CD4-positive, CD25-positive, alpha-beta regulatory T cell (primary cell): ENCODE data around the gene MRPL58. TPM values are rescaled to one million over a fixed set of nuclear protein-coding genes. Genes with fewer than 3 reads are reported as not detected.
"Not testable (repeated sequence)": the region's sequence is repeated elsewhere in the genome, so short reads cannot be mapped to it uniquely, and the experiment has no call there.

Source experiments
- ATAC-seq, 2 donors: fragments of 150-1000 bp; cut with Tn5 transposase; one replicate each; pipeline ENCODE4 v1.10.0; 2021; ENCODE audit warnings: low read depth in 2 of 2, moderate number of reproducible peaks in 2 of 2, moderate library complexity in 1 of 2
- DNase-seq, 3 donors: peaks; one replicate each; pipeline versions ENCODE4 v3.0.0 to v3.0.0-alpha.2; 2012 to 2022; ENCODE audit warnings: mixed read lengths in 1 of 3
- H3K27ac ChIP-seq: one replicate; pipeline ENCODE4 v1.7.0; 2013; ENCODE audit warnings: mild to moderate bottlenecking, low read length; ENCODE audit not compliant: insufficient read depth, poor library complexity, severe bottlenecking
- H3K27me3 ChIP-seq: one replicate; pipeline ENCODE4 v1.7.0; 2013; ENCODE audit warnings: low read length; ENCODE audit not compliant: control insufficient read depth, insufficient read depth
- H3K36me3 ChIP-seq: one replicate; pipeline ENCODE4 v1.7.0; 2013; ENCODE audit warnings: mild to moderate bottlenecking, low read length, moderate library complexity; ENCODE audit not compliant: control insufficient read depth, insufficient read depth
- H3K4me1 ChIP-seq: 2 replicates; pipeline ENCODE4 v1.7.0; 2013; ENCODE audit warnings: mild to moderate bottlenecking, low read length; ENCODE audit not compliant: insufficient read depth, control insufficient read depth, poor library complexity, severe bottlenecking
- H3K4me3 ChIP-seq: one replicate; pipeline ENCODE4 v1.7.0; 2013; ENCODE audit warnings: low read depth, mild to moderate bottlenecking, low read length, moderate library complexity
- H3K9me3 ChIP-seq, 2 experiments: 1 replicate in 1 of 2; 2 replicates in 1 of 2; pipeline ENCODE4 v1.7.0; 2013; ENCODE audit warnings: low read length in 2 of 2, mild to moderate bottlenecking in 1 of 2, moderate library complexity in 1 of 2; ENCODE audit not compliant: control insufficient read depth in 2 of 2
- H3K27ac Mint-ChIP-seq, 3 donors: one replicate each; pipeline ENCODE4 v1.8.0; 2020 to 2022; ENCODE audit warnings: mild to moderate bottlenecking in 3 of 3, mixed read lengths in 3 of 3, moderate library complexity in 2 of 3
- H3K27me3 Mint-ChIP-seq: one replicate; pipeline ENCODE4 v1.8.0; 2022; ENCODE audit warnings: mild to moderate bottlenecking, mixed read lengths
- H3K36me3 Mint-ChIP-seq: one replicate; pipeline ENCODE4 v1.8.0; 2020; ENCODE audit warnings: mixed read lengths
- H3K4me1 Mint-ChIP-seq, 4 donors: one replicate each; pipeline ENCODE4 v1.8.0; 2020 to 2022; ENCODE audit warnings: mixed read lengths in 4 of 4, mild to moderate bottlenecking in 1 of 4
- H3K4me3 Mint-ChIP-seq, 4 donors: one replicate each; pipeline ENCODE4 v1.8.0; 2020 to 2022; ENCODE audit warnings: mild to moderate bottlenecking in 4 of 4, mixed read lengths in 4 of 4, moderate library complexity in 3 of 4
- H3K9me3 Mint-ChIP-seq, 7 donors: one replicate each; pipeline ENCODE4 v1.8.0; 2020 to 2022; ENCODE audit warnings: mixed read lengths in 7 of 7, mild to moderate bottlenecking in 3 of 7, moderate library complexity in 2 of 7
- polyA plus RNA-seq, 4 donors: library from polyadenylated mRNA; unstranded; fragments of 300-500 nt; fragmentation: Illumina TruSeq; gene quantifications; one replicate each; pipeline ENCODE4 v1.2.3, GENCODE V29; 2021
- total RNA-seq: library from RNA; stranded (reverse); gene quantifications from one replicate; pipeline ENCODE4 v1.2.3, GENCODE V29; 2022

Gene MRPL58
- total RNA-seq (25.7 TPM), polyA plus RNA-seq (10 to 100 TPM; 64.0 to 95.8 (median 74.6) TPM)

DNA sequence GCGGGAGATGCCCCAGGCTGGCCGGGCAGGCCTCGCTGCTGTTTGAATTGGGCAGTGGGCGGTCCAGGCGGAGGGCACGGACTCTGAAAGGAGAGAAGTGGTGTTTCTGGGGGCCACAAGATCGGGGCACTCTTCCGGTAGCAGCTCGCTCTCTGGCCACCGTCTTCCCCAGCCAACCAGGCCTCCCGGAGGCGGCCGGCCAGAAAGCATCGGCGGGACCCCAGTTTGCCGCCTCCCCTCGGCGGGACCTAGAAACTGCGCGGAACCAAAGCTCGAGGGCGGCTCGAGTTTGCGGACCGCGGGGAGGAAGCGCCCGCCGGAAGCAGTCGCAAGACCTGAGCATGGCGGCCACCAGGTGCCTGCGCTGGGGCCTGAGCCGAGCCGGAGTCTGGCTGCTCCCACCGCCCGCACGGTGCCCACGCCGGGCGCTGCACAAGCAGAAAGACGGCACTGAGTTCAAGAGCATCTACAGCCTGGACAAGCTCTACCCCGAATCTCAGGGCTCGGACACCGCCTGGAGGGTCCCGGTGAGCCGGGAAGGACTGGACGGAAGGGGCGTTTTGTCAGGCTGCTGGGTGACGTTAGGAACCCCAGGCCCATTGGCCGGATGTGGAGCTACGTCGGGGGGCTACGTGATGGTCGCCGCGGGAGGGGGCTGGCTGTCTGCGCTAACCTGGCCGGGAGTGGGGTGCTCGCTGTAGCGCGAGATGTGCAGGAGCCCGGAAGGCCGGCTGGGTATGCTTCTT lies at the start of gene MRPL58:
MRPL58 (plus strand) TSS at position 325 of the 746 bp plus-strand sequence; CDS start at position 342, 17 bp downstream.
- peak within 1 kb of the TSS; percentile 69 for H3K27ac ChIP-seq
- H3K4me1 ChIP-seq, result peaks cover 16% of the 10 kb centered on the region
- peak within 1 kb of the TSS; percentile 91 for H3K4me3 ChIP-seq
- H3K36me3 Mint-ChIP-seq, result peaks cover 12% of the 10 kb centered on the region
- H3K4me3 Mint-ChIP-seq, result peak within 1 kb of the TSS; percentile 95 to 98 (median 96)
- ATAC-seq (peak; percentile 92 to 93), DNase-seq (peak; percentile 63 to 91 (median 81))
- H3K27me3 ChIP-seq, result no peaks in the 10 kb centered on the region
- H3K36me3 ChIP-seq, result peaks cover 6% of the 10 kb centered on the region
- peaks cover 14 to 44% (median 28%) of the 10 kb centered on the region in 4 donors for H3K4me1 Mint-ChIP-seq
- peaks cover 0 to 1% (median 0%) of the 10 kb centered on the region in 7 donors for H3K9me3 Mint-ChIP-seq
- peak within 1 kb of the TSS; percentile 83 to 95 (median 90) for H3K27ac Mint-ChIP-seq
- no peaks in the 10 kb centered on the region for H3K27me3 Mint-ChIP-seq
- H3K9me3 ChIP-seq, result no peaks in the 10 kb centered on the region

GRCh38 chr17:74963656-74964055 lies 48.8 kb upstream of the MRPL58 start:
- Histone ChIP-seq H3K27ac (no peak overlapping the region), H3K27me3 (no peaks in the 10 kb centered on the region), H3K36me3 (no peaks in the 10 kb centered on the region), H3K4me3 (no peak overlapping the region), H3K9me3 (no peaks in the 10 kb centered on the region), H3K4me1 (peaks cover 5% of the 10 kb centered on the region)
- Mint-ChIP-seq H3K27ac (peak overlapping the region in 1 of 3 donors; percentile 82), H3K36me3 (no peaks in the 10 kb centered on the region), H3K9me3 (no peaks in the 10 kb centered on the region), H3K27me3 (no peaks in the 10 kb centered on the region), H3K4me3 (no peak overlapping the region), H3K4me1 (peaks cover 0 to 8% (median 3%) of the 10 kb centered on the region in 4 donors)
- DNase-seq (no peak), ATAC-seq (no peak)

DNA sequence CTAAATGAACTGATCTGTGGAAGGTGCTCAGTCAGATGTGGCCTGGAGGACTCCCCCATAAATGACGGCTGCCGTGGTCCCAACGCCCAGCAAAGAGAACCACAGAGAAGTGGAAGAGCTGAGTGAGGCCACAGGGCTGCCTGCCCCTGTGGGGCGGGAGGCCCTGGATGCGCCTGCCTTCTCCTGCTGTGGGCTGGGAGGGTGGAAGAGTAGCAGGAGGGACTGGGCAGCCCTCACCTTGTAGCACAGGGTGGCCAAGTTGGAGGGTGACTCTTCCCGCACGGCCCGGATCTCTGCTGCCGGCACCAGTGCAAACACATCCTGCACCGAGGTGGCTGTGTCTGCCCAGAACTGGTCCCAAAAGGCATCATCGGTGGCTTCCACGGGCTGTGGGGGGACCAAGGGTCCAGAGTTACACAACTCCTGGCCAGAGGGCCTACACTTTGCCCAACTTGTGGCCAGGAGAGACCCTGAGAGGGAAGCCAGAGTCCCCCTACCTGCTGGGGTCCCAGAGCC lies 48.2 kb upstream of the MRPL58 start:
- DNase-seq, result no peak
- no peaks in the 10 kb centered on the region for H3K9me3 Mint-ChIP-seq
- no peak overlapping the region for H3K4me3 Mint-ChIP-seq
- H3K36me3 Mint-ChIP-seq, result no peaks in the 10 kb centered on the region
- H3K27ac Mint-ChIP-seq, result no peak overlapping the region
- H3K27me3 Mint-ChIP-seq, result no peaks in the 10 kb centered on the region
- peaks cover 0 to 8% (median 3%) of the 10 kb centered on the region in 4 donors for H3K4me1 Mint-ChIP-seq
- H3K27me3 ChIP-seq, result no peaks in the 10 kb centered on the region
- peaks cover 5% of the 10 kb centered on the region for H3K4me1 ChIP-seq
- no peak for ATAC-seq
- no peak overlapping the region for H3K27ac ChIP-seq
- no peaks in the 10 kb centered on the region for H3K36me3 ChIP-seq
- no peaks in the 10 kb centered on the region for H3K9me3 ChIP-seq
- no peak overlapping the region for H3K4me3 ChIP-seq

GRCh38 chr17:74964988-74965622 lies 47.4 kb upstream of the MRPL58 start:
- DNase-seq (no peak), ATAC-seq (no peak)
- H3K9me3 Mint-ChIP-seq, result no peaks in the 10 kb centered on the region
- H3K36me3 Mint-ChIP-seq, result no peaks in the 10 kb centered on the region
- peak overlapping the region in 2 of 3 donors; percentile 52 to 85 for H3K27ac Mint-ChIP-seq
- Histone ChIP-seq H3K36me3 (no peaks in the 10 kb centered on the region), H3K9me3 (no peaks in the 10 kb centered on the region), H3K4me3 (no peak overlapping the region), H3K27me3 (no peaks in the 10 kb centered on the region), H3K4me1 (peaks cover 5% of the 10 kb centered on the region), H3K27ac (no peak overlapping the region)
- H3K4me1 Mint-ChIP-seq, result peaks cover 0 to 8% (median 3%) of the 10 kb centered on the region in 4 donors
- no peaks in the 10 kb centered on the region for H3K27me3 Mint-ChIP-seq
- no peak overlapping the region for H3K4me3 Mint-ChIP-seq

GRCh38 chr17:74968361-74968780 lies 44.1 kb upstream of the MRPL58 start:
- Mint-ChIP-seq H3K36me3 (no peaks in the 10 kb centered on the region), H3K27ac (no peak overlapping the region), H3K27me3 (peaks cover 16% of the 10 kb centered on the region), H3K4me3 (no peak overlapping the region), H3K9me3 (peaks cover 0 to 1% (median 0%) of the 10 kb centered on the region in 7 donors), H3K4me1 (peaks cover 0 to 16% (median 1%) of the 10 kb centered on the region in 4 donors)
- Histone ChIP-seq H3K27ac (no peak overlapping the region), H3K36me3 (no peaks in the 10 kb centered on the region), H3K27me3 (no peaks in the 10 kb centered on the region), H3K9me3 (no peaks in the 10 kb centered on the region), H3K4me1 (peaks cover 5% of the 10 kb centered on the region), H3K4me3 (no peak overlapping the region)
- ATAC-seq (no peak), DNase-seq (no peak)

GRCh38 chr17:74969501-74969900 lies 43.0 kb upstream of the MRPL58 start:
- DNase-seq, H3K27ac ChIP-seq, H3K27me3 ChIP-seq, H3K27ac Mint-ChIP-seq, ATAC-seq, H3K4me3 ChIP-seq, H3K9me3 Mint-ChIP-seq, H3K4me1 ChIP-seq, H3K36me3 Mint-ChIP-seq, H3K9me3 ChIP-seq, H3K36me3 ChIP-seq: not testable (repeated sequence)
- Mint-ChIP-seq H3K4me1 (peaks cover 0 to 16% (median 1%) of the 10 kb centered on the region in 4 donors), H3K4me3 (peak overlapping the region in 1 of 4 donors; percentile 23), H3K27me3 (peaks cover 23% of the 10 kb centered on the region)

- no peaks in the 10 kb centered on the region for H3K36me3 Mint-ChIP-seq
Observed at GRCh38 chr17:74970395-74970794, 42.1 kb upstream of the MRPL58 start.

More at GRCh38 chr17:74970395-74970794, 42.1 kb upstream of the MRPL58 start:
- H3K4me1 Mint-ChIP-seq, result peaks cover 0 to 14% (median 1%) of the 10 kb centered on the region in 4 donors
- H3K27me3 Mint-ChIP-seq, result peaks cover 29% of the 10 kb centered on the region
- H3K9me3 ChIP-seq, result no peaks in the 10 kb centered on the region
- H3K27ac Mint-ChIP-seq, result no peak overlapping the region
- peaks cover 5% of the 10 kb centered on the region for H3K4me1 ChIP-seq
- H3K36me3 ChIP-seq, result no peaks in the 10 kb centered on the region
- H3K27me3 ChIP-seq, result peaks cover 7% of the 10 kb centered on the region
- DNase-seq, result no peak
- H3K4me3 ChIP-seq, result no peak overlapping the region
- peak overlapping the region; percentile 33 to 76 (median 72) for H3K4me3 Mint-ChIP-seq
- no peak for ATAC-seq
- H3K9me3 Mint-ChIP-seq, result peaks cover 0 to 1% (median 0%) of the 10 kb centered on the region in 7 donors
- H3K27ac ChIP-seq, result no peak overlapping the region
